ENCODE data around the gene PHF21A. TPM values are rescaled to one million over a fixed set of nuclear protein-coding genes. Genes with fewer than 3 reads are reported as not detected.
"Not testable (repeated sequence)": the region's sequence is repeated elsewhere in the genome, so short reads cannot be mapped to it uniquely, and the experiment has no call there.

The PHF21A gene
- total RNA-seq, 1 donor from 2014 or later = 49.6 TPM

DNA sequence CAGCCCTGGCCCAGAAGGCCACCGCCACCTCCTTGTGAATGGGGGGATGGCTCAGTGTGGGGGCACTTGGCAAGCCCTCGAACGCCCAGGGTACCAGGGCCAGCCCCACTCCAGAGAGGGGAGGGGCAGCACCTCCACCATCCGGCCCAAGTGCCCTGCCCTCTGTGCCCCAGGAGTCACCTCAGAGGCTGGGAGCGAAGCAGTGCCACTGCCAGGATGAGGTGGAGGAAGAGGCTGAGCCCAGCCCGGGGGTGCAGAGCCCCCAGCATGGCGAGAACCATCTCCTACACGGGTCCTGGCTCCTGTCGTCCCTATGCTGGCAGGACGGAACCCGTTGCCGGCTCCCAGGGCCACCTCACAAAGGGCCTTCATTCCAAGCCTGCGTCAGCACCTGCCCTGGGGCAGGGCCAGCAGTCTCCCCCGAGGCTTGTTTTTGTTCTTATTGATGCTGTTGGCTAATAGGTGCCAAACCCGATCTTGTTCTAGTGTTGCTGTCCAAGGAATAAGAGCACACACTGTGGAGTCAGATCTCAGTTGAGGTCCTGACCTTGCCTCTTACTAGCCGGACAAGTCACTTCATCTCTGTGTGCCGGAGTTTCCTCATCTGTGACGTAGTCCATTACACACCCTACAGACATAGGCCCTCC is 214.2 kb downstream of the PHF21A start, which contains the start of gene FREY1:
Gene FREY1 (minus strand): TSS at position 307 of the 647 bp plus-strand sequence. CDS start 26 bp downstream, at position 281.
- no peak within 1 kb of the TSS for H2AFZ ChIP-seq (replicated peaks)
- TF ChIP-seq EZH2phosphoT487 (IDR thresholded peaks at IDR 0.05) (no peak), EZH2 (IDR thresholded peaks at IDR 0.05) (no peak)
- TF ChIP-seq, protein P1, sequence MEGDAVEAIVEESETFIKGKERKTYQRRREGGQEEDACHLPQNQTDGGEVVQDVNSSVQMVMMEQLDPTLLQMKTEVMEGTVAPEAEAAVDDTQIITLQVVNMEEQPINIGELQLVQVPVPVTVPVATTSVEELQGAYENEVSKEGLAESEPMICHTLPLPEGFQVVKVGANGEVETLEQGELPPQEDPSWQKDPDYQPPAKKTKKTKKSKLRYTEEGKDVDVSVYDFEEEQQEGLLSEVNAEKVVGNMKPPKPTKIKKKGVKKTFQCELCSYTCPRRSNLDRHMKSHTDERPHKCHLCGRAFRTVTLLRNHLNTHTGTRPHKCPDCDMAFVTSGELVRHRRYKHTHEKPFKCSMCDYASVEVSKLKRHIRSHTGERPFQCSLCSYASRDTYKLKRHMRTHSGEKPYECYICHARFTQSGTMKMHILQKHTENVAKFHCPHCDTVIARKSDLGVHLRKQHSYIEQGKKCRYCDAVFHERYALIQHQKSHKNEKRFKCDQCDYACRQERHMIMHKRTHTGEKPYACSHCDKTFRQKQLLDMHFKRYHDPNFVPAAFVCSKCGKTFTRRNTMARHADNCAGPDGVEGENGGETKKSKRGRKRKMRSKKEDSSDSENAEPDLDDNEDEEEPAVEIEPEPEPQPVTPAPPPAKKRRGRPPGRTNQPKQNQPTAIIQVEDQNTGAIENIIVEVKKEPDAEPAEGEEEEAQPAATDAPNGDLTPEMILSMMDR (IDR thresholded peaks at IDR 0.05) = no peak
- H3K4me3 ChIP-seq = no peak within 1 kb of the TSS
- Mint-ChIP-seq H3K27ac (peak within 1 kb of the TSS; percentile 57), H3K4me1 (peaks cover 3% of the 10 kb centered on the region), H3K27me3 (ENCODE audit: insufficient read depth, low read depth) (peaks cover 16% of the 10 kb centered on the region), H3K9me3 (no peaks in the 10 kb centered on the region), H3K4me3 (no peak within 1 kb of the TSS), H3K36me3 (peaks cover 8% of the 10 kb centered on the region)
- H3K27ac ChIP-seq = no peak within 1 kb of the TSS
- no peak within 1 kb of the TSS for H3K9ac ChIP-seq
- no peaks in the 10 kb centered on the region for H3K4me1 ChIP-seq
- H3K9me3 ChIP-seq (ENCODE audit: low read depth) = no peaks in the 10 kb centered on the region
- no peak for DNase-seq (ENCODE audit: low spot score)
- peaks cover 7% of the 10 kb centered on the region for H4K20me1 ChIP-seq (ENCODE audit: low read depth)
- H3K36me3 ChIP-seq = no peaks in the 10 kb centered on the region
- peaks cover 4% of the 10 kb centered on the region for H3F3A ChIP-seq (ENCODE audit: low read depth)
- H3K4me2 ChIP-seq = no peak within 1 kb of the TSS
- no peaks in the 10 kb centered on the region for H3K79me2 ChIP-seq (ENCODE audit: low read depth)
- no peaks in the 10 kb centered on the region for H3K27me3 ChIP-seq

DNA sequence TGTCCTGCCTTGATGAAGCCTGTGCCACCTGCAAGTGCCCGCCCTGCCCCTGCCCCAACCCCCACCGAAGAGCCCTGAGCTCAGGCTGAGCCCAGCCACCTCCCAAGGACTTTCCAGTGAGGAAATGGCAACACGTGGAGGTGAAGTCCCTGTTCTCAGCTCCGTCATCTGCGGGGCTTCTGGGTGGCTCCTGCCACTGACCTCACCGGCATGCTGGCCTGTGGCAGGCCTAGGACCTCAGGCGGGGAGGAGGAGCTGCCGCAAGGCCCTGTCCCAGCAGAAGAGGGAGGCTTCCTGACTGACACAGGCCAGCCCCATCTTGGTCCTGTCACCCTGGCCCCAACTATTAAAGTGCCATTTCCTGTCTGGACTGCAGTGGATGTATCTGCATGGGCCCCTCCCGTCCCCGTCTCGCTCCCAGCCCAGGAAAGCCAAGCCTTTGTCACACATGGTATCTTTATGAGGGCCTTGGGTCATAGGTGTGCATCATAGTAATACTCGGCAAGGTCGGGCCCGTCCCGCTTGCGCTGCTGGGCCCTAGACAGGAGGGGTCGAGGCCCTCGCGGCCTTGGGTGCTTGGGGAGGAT is 215.1 kb downstream of the PHF21A start:
- Histone ChIP-seq H4K20me1 (ENCODE audit: low read depth) (peaks cover 14% of the 10 kb centered on the region), H3K4me1 (peaks cover 2% of the 10 kb centered on the region), H3K9ac (no peak overlapping the region), H3K27me3 (peaks cover 2% of the 10 kb centered on the region), H3K79me2 (ENCODE audit: low read depth) (no peaks in the 10 kb centered on the region), H3K4me2 (no peak overlapping the region), H3K27ac (no peak overlapping the region), H3F3A (ENCODE audit: low read depth) (peaks cover 4% of the 10 kb centered on the region), H3K4me3 (no peak overlapping the region), H3K9me3 (ENCODE audit: low read depth) (no peaks in the 10 kb centered on the region), H3K36me3 (no peaks in the 10 kb centered on the region), H2AFZ (replicated peaks) (no peak overlapping the region)
- Mint-ChIP-seq H3K27me3 (ENCODE audit: insufficient read depth, low read depth) (peaks cover 13% of the 10 kb centered on the region), H3K4me3 (no peak overlapping the region), H3K36me3 (peaks cover 6% of the 10 kb centered on the region), H3K27ac (peak overlapping the region; percentile 57), H3K9me3 (no peaks in the 10 kb centered on the region), H3K4me1 (peaks cover 7% of the 10 kb centered on the region)
- no peak for DNase-seq (ENCODE audit: low spot score)
- TF ChIP-seq EZH2phosphoT487 (IDR thresholded peaks at IDR 0.05) (no peak), EZH2 (IDR thresholded peaks at IDR 0.05) (no peak)
- TF ChIP-seq, protein P1 (IDR thresholded peaks at IDR 0.05) = no peak

DNA sequence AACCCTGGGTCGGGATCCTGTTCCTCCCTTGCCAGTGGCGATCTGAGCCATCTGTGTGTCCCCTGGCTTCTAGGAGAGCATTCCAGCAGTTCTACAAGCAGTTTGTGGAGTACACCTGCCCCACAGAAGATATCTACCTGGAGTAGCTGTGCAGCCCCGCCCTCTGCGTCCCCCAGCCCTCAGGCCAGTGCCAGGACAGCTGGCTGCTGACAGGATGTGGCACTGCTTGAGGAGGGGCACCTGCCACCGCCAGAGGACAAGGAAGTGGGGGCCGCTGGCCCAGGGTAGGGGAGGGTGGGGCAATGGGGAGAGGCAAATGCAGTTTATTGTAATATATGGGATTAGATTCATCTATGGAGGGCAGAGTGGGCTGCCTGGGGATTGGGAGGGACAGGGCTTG is 215.7 kb downstream of the PHF21A start:
- not testable (repeated sequence) for H3K27me3 ChIP-seq; H3K9me3 ChIP-seq (ENCODE audit: low read depth); H3K36me3 Mint-ChIP-seq; H3K9ac ChIP-seq; H2AFZ ChIP-seq (replicated peaks); H3K27ac ChIP-seq; H3K9me3 Mint-ChIP-seq; H3K27ac Mint-ChIP-seq; H3F3A ChIP-seq (ENCODE audit: low read depth); H3K4me3 Mint-ChIP-seq; H3K79me2 ChIP-seq (ENCODE audit: low read depth); H3K4me3 ChIP-seq; DNase-seq (ENCODE audit: low spot score); H3K4me2 ChIP-seq; H3K36me3 ChIP-seq; H3K4me1 ChIP-seq
- H3K4me1 Mint-ChIP-seq = peaks cover 14% of the 10 kb centered on the region
- H3K27me3 Mint-ChIP-seq (ENCODE audit: insufficient read depth, low read depth) = peaks cover 13% of the 10 kb centered on the region
- H4K20me1 ChIP-seq (ENCODE audit: low read depth) = peaks cover 20% of the 10 kb centered on the region

DNA sequence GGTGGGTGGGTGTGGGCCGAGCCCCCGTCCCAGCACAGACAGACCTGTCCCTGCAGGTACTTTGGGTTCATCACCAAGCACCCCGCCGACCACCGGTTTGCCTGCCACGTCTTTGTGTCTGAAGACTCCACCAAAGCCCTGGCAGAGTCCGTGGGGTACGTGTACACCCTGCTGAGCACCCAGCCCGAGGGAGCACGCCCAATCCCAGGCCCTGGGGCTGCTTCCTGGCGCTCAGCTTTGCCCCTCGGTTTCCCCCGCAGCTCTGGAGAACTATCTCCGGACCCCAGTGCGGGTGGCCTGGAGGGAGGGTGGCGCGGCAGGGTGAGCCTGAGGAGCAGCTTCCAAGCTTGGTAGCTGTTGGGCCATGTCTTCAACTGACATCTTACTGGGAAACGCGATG is 216.2 kb downstream of the PHF21A start:
- Histone ChIP-seq H3K27me3 (peaks cover 12% of the 10 kb centered on the region), H3F3A (ENCODE audit: low read depth) (peaks cover 10% of the 10 kb centered on the region), H3K27ac (no peak overlapping the region), H3K4me3 (no peak overlapping the region), H4K20me1 (ENCODE audit: low read depth) (peaks cover 24% of the 10 kb centered on the region), H3K4me2 (no peak overlapping the region), H3K4me1 (peaks cover 11% of the 10 kb centered on the region), H3K9me3 (ENCODE audit: low read depth) (no peaks in the 10 kb centered on the region), H3K9ac (no peak overlapping the region), H3K36me3 (no peaks in the 10 kb centered on the region), H2AFZ (replicated peaks) (no peak overlapping the region), H3K79me2 (ENCODE audit: low read depth) (no peaks in the 10 kb centered on the region)
- H3K4me3 Mint-ChIP-seq = no peak overlapping the region
- H3K4me1 Mint-ChIP-seq = peaks cover 16% of the 10 kb centered on the region
- H3K27me3 Mint-ChIP-seq (ENCODE audit: insufficient read depth, low read depth) = peaks cover 13% of the 10 kb centered on the region
- no peak for DNase-seq (ENCODE audit: low spot score)
- peaks cover 6% of the 10 kb centered on the region for H3K36me3 Mint-ChIP-seq
- TF ChIP-seq EZH2phosphoT487 (IDR thresholded peaks at IDR 0.05) (no peak), EZH2 (IDR thresholded peaks at IDR 0.05) (no peak)
- TF ChIP-seq, protein P1 (IDR thresholded peaks at IDR 0.05) = no peak
- no peaks in the 10 kb centered on the region for H3K9me3 Mint-ChIP-seq
- no peak overlapping the region for H3K27ac Mint-ChIP-seq

All from neural progenitor cell (in vitro differentiated cells).